NB4 (cell line): ENCODE results near the gene DGCR2.

Experiments
- MYC ChIP-seq: IDR thresholded peaks from 2 replicates; pipeline ENCODE4 v1.6.1; 2011; ENCODE audit warnings: low read depth, low read length
- POLR2A ChIP-seq: IDR thresholded peaks from 2 replicates; pipeline ENCODE4 v1.6.1; 2011; ENCODE audit warnings: mild to moderate bottlenecking; ENCODE audit not compliant: insufficient read length; ENCODE audit errors: extremely low read depth
- TF ChIP-seq, protein P1 (sequence below): IDR thresholded peaks from one replicate; pipeline ENCODE4 v1.5.1; 2012; ENCODE audit warnings: low read depth, low read length

GRCh38 chr22:19103880-19104821, 18.1 kb downstream of the DGCR2 start:
- TF ChIP-seq MYC (no peak), POLR2A (no peak)
- TF ChIP-seq, protein P1, sequence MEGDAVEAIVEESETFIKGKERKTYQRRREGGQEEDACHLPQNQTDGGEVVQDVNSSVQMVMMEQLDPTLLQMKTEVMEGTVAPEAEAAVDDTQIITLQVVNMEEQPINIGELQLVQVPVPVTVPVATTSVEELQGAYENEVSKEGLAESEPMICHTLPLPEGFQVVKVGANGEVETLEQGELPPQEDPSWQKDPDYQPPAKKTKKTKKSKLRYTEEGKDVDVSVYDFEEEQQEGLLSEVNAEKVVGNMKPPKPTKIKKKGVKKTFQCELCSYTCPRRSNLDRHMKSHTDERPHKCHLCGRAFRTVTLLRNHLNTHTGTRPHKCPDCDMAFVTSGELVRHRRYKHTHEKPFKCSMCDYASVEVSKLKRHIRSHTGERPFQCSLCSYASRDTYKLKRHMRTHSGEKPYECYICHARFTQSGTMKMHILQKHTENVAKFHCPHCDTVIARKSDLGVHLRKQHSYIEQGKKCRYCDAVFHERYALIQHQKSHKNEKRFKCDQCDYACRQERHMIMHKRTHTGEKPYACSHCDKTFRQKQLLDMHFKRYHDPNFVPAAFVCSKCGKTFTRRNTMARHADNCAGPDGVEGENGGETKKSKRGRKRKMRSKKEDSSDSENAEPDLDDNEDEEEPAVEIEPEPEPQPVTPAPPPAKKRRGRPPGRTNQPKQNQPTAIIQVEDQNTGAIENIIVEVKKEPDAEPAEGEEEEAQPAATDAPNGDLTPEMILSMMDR = no peak
